SU-DHL-6 (cell line): Measurements from ENCODE around the gene PDE4D.

Source experiments
- H2AFZ ChIP-seq: fragments of 200-600 bp; sonication (generic); 2 replicates; pipeline ENCODE4 v1.6.1; 2014; ENCODE audit warnings: low read depth, mild to moderate bottlenecking, moderate library complexity, mixed read lengths, antibody characterized with exemption, low read length; ENCODE audit not compliant: severe bottlenecking
- H3F3A ChIP-seq: fragments of 200-600 bp; shearing (Covaris generic); 2 replicates; pipeline ENCODE4 v1.6.0; 2016; ENCODE audit warnings: antibody characterized with exemption, mild to moderate bottlenecking; ENCODE audit not compliant: insufficient read depth
- H3K27ac ChIP-seq: fragments of 200-600 bp; sonication (generic); 2 replicates; pipeline ENCODE4 v1.5.1; 2016; ENCODE audit warnings: low read depth, mild to moderate bottlenecking, low read length, moderate library complexity, mixed read lengths
- H3K27me3 ChIP-seq: fragments of 200-600 bp; sonication (generic), shearing (Covaris generic); 2 replicates; pipeline ENCODE4 v1.6.0; 2014; ENCODE audit warnings: mild to moderate bottlenecking, low read length
- H3K36me3 ChIP-seq: fragments of 200-600 bp; sonication (generic); 2 replicates; pipeline ENCODE4 v1.6.1; 2014; ENCODE audit warnings: mild to moderate bottlenecking, low read length, mixed read lengths
- H3K4me2 ChIP-seq: fragments of 300-600, 200-600 bp; shearing (Covaris generic), sonication (generic); 2 replicates; pipeline ENCODE4 v1.6.0; 2014; ENCODE audit warnings: low read length, low read depth, mild to moderate bottlenecking; ENCODE audit not compliant: poor library complexity, severe bottlenecking
- H3K4me3 ChIP-seq: fragments of 200-600 bp; sonication (generic); 2 replicates; pipeline ENCODE4 v1.5.1; 2014; ENCODE audit warnings: antibody characterized with exemption, low read length, mild to moderate bottlenecking, mixed read lengths; ENCODE audit not compliant: insufficient read depth, poor library complexity, severe bottlenecking
- H3K79me2 ChIP-seq: fragments of 200-600 bp; sonication (generic); 2 replicates; pipeline ENCODE4 v1.6.1; 2014; ENCODE audit warnings: mild to moderate bottlenecking, low read length, moderate library complexity; ENCODE audit not compliant: insufficient read depth
- H3K9ac ChIP-seq: fragments of 200-600 bp; sonication (generic); 2 replicates; pipeline ENCODE4 v1.7.0; 2014; ENCODE audit warnings: mild to moderate bottlenecking, low read length
- H3K9me2 ChIP-seq: fragments of 200-600 bp; sonication (generic); replicated peaks from 2 replicates; pipeline ENCODE4 v1.6.1; 2014; ENCODE audit warnings: low read length; ENCODE audit not compliant: insufficient read depth
- H3K9me3 ChIP-seq: fragments of 200-600 bp; sonication (generic); 2 replicates; pipeline ENCODE4 v1.6.1; 2014; ENCODE audit warnings: low read length, mixed read lengths; ENCODE audit not compliant: insufficient read depth
- H4K20me1 ChIP-seq: fragments of 200-600 bp; sonication (generic); 2 replicates; pipeline ENCODE4 v1.6.1; 2014; ENCODE audit warnings: low read depth, mild to moderate bottlenecking, antibody characterized with exemption, low read length, moderate library complexity, mixed read lengths
- CTCF ChIP-seq: fragments of 200-600 bp; sonication (generic); IDR thresholded peaks from one replicate; pipeline ENCODE4 v1.5.1; 2017; ENCODE audit warnings: antibody characterized with exemption, mild to moderate bottlenecking, low read length, moderate library complexity; ENCODE audit not compliant: insufficient read depth, poor library complexity, severe bottlenecking
- EZH2phosphoT487 ChIP-seq: fragments of 200-600 bp; sonication (generic), shearing (Covaris generic); conservative IDR thresholded peaks from 2 replicates; pipeline ENCODE4 v1.6.1; 2018; ENCODE audit warnings: mild to moderate bottlenecking, antibody characterized with exemption, low read length, moderate library complexity, mixed read lengths

PDE4D gene

GRCh38 chr5:59629561-59629960 lies 264.0 kb downstream of the PDE4D start:
- TF ChIP-seq EZH2phosphoT487, result no peak
- TF ChIP-seq CTCF, result no peak

GRCh38 chr5:59628062-59628828 lies 265.3 kb downstream of the PDE4D start:
- H3K9me2 ChIP-seq, result no peaks in the 10 kb centered on the region
- no peaks in the 10 kb centered on the region for H3K36me3 ChIP-seq
- H3F3A ChIP-seq, result no peaks in the 10 kb centered on the region
- no peak overlapping the region for H3K27ac ChIP-seq
- no peaks in the 10 kb centered on the region for H3K79me2 ChIP-seq
- H3K9me3 ChIP-seq, result no peaks in the 10 kb centered on the region
- no peaks in the 10 kb centered on the region for H4K20me1 ChIP-seq
- no peak overlapping the region for H3K4me3 ChIP-seq
- H3K27me3 ChIP-seq, result no peaks in the 10 kb centered on the region
- H3K9ac ChIP-seq, result no peak overlapping the region
- TF ChIP-seq EZH2phosphoT487, result no peak
- TF ChIP-seq CTCF, result no peak
- H3K4me2 ChIP-seq, result no peak overlapping the region
- H2AFZ ChIP-seq, result no peak overlapping the region

More at GRCh38 chr5:59629561-59629960, 264.0 kb downstream of the PDE4D start:
- H3K27ac ChIP-seq, result no peak overlapping the region
- no peaks in the 10 kb centered on the region for H3K9me3 ChIP-seq
- no peaks in the 10 kb centered on the region for H4K20me1 ChIP-seq
- no peak overlapping the region for H3K4me3 ChIP-seq
- H3K79me2 ChIP-seq, result no peaks in the 10 kb centered on the region
- no peak overlapping the region for H3K9ac ChIP-seq
- H3K27me3 ChIP-seq, result no peaks in the 10 kb centered on the region
- no peaks in the 10 kb centered on the region for H3K9me2 ChIP-seq
- no peaks in the 10 kb centered on the region for H3K36me3 ChIP-seq
- no peak overlapping the region for H3K4me2 ChIP-seq
- no peak overlapping the region for H2AFZ ChIP-seq
- H3F3A ChIP-seq, result no peaks in the 10 kb centered on the region

GRCh38 chr5:59624898-59625297 lies 268.6 kb downstream of the PDE4D start:
- H3K4me2 ChIP-seq, result no peak overlapping the region
- no peaks in the 10 kb centered on the region for H4K20me1 ChIP-seq
- no peaks in the 10 kb centered on the region for H3K9me3 ChIP-seq
- no peak overlapping the region for H3K9ac ChIP-seq
- no peak overlapping the region for H3K4me3 ChIP-seq
- no peaks in the 10 kb centered on the region for H3K36me3 ChIP-seq
- TF ChIP-seq EZH2phosphoT487 (no peak), CTCF (no peak)
- no peaks in the 10 kb centered on the region for H3K9me2 ChIP-seq
- no peaks in the 10 kb centered on the region for H3K79me2 ChIP-seq
- H3K27me3 ChIP-seq, result no peaks in the 10 kb centered on the region
- no peaks in the 10 kb centered on the region for H3F3A ChIP-seq
- H3K27ac ChIP-seq, result no peak overlapping the region
- no peak overlapping the region for H2AFZ ChIP-seq
